A549 treated with RU486 at 1 μM for 4 hours (cell line): ENCODE data around the gene CAPNS1. TPM values are rescaled to one million over a fixed set of nuclear protein-coding genes. Genes with fewer than 3 reads are reported as not detected.

Source experiments
- total RNA-seq: library from RNA; stranded (reverse); fragments of 200-300 nt; extraction: Qiagen RNA extraction; gene quantifications from 5 replicates; pipeline ENCODE4 v1.2.3, GENCODE V29; 2022; ENCODE audit warnings: low read depth

Gene CAPNS1
- 1,532 to 2,429 TPM (median 2,140 TPM) in 5 replicates for total RNA-seq

DNA sequence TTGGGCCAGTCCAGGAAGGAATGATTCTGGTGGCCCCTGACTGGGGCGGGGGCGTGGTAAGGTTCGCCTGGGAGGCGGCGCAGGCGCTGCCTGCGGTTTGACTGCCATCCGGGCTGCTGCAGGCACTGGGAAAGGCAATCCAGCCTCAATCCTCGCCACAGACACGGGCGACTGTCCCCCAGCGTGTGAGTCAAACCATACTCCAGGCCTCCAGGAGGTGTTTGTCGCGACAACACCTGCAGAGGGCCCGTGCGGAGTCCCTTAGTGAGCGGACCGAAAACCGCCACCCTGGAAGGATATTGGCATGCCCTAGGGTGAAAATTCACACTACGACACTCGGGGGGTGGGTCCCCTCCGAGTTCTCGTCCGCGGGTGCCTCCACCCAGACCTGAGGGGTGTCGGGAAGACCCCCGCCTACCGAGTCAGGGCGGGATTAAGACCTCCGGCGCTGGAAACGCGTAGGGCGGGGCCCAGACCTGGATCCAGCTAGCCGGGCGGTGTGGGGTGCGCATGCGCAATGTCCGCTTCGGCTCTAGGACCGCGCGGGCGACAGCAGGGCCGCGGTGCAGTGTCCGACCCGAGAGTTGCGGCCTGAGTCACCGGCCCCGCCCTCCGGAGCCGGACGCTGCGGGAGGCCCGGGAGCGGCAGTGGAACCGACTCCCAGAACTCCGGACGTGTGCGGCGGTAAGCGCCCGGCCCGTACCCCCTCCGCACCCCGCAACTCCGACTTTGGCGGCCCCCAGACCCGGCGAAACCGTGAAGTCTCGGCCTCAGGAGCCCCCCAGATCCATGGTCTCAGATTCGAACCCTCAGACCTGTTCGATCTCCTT lies at the start of gene CAPNS1:
CAPNS1 (plus strand) TSS at position 594 of the 831 bp plus-strand sequence. CDS start 946 bp downstream, outside the sequence.

GRCh38 chr19:36110487-36111199 lies 29.2 kb upstream of the CAPNS1 start, which contains the start of gene OVOL3:
Gene OVOL3, plus strand, starts transcription at chr19:36111143. Its CDS starts 60 bp downstream, at chr19:36111203.

GRCh38 chr19:36114721-36115452 lies 25.0 kb upstream of the CAPNS1 start, which contains the start of gene POLR2I:
Gene POLR2I, minus strand, starts transcription at chr19:36114875. Its CDS starts 19 bp downstream, at chr19:36114856.

DNA sequence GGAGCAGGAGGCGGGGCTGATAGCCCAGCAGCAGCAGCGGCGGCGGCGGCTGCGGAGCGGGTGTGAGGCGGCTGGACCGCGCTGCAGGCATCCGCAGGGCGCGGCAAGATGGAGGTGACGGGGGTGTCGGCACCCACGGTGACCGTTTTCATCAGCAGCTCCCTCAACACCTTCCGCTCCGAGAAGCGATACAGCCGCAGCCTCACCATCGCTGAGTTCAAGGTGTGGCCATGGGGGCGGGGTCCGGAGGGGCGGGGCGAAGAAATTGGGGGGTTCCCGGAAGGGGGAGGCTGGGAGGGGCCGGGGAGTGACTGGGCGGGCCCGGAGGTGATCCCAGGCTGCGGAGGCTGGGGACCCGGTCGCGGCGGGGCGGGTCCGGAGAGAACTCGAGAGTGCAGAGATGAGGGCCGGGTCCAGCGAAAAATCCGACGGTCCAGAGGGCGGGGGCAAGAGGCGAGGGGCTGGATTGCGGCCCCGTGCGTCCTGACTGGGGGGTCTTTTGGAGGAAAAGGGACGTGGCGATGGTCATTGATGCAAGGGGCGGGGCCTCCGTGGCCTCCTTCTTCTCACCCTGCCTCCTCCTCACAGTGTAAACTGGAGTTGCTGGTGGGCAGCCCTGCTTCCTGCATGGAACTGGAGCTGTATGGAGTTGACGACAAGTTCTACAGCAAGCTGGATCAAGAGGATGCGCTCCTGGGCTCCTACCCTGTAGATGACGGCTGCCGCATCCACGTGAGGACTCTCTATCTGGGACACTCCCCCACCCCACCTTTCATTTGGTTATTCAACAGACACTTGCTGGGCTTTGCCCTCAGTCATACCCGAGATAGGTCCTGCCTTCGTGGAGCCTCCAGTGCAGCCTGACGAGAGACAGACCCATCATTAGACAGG lies 24.2 kb upstream of the CAPNS1 start, which contains the start of gene TBCB:
TBCB (plus strand) TSS at position 16 of the 891 bp plus-strand sequence; CDS start at position 109, 93 bp downstream.

DNA sequence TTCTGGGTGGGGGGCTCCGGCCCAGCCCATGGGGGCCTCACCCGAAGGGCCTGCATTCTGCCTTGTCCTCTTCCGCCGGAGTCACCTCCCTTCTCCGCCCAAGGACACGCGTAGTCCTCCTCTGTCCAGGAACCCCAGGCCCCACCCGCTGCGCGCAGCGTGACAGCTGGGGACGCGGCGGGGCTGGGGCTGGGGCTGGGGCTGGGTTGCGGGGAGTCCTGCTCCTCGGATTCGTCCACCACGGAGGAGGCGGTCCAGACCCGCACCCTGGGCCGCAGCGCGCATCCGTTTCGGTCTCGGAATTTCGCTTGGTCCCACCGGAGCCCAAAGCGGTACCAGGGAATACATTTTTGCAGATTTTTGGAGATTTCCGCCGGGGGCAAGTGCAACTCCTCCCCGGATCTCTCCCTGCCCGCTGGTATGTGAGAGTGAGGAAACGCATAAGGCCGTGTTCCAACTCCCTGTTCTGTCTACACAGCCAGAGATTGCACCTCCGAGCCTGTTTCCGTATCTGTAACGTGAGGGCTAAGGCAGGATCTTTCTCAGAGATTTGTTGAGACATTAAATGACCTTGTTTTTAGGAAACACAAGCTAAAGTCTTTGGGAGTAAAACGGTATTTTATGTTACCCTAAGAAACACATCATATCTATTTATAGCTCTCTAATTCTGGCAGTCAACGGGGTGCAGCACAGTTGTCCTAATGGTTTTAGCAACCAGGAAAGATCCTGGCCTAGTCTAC lies 12.7 kb downstream of the CAPNS1 start, which contains the start of gene COX7A1:
COX7A1 (minus strand) TSS at position 96 of the 740 bp plus-strand sequence; CDS start at position 56, 40 bp downstream.

Other genes starting within 250 kb of the CAPNS1 start
- gene NFKBID, start 239.5 kb upstream of the CAPNS1 start, total RNA-seq, result 6.6 to 8.7 TPM (median 7.9 TPM) in 5 replicates
- 0.18 to 0.64 TPM (median 0.27 TPM) in 3 of 5 replicates, not detected in the others for gene HCST, start 237.5 kb upstream of the CAPNS1 start, total RNA-seq
- gene TYROBP, start 231.8 kb upstream of the CAPNS1 start, total RNA-seq, result not detected in 5 replicates
- 15.3 to 21.9 TPM (median 19.7 TPM) in 5 replicates for gene LRFN3, start 203.7 kb upstream of the CAPNS1 start, total RNA-seq
- gene SDHAF1, start 144.9 kb upstream of the CAPNS1 start, total RNA-seq, result 32.5 to 53.6 TPM (median 52.3 TPM) in 5 replicates
- 0.13 to 0.72 TPM (median 0.28 TPM) in 5 replicates for gene SYNE4, start 131.3 kb upstream of the CAPNS1 start, total RNA-seq
- 25.3 to 29.7 TPM (median 26.5 TPM) in 5 replicates for gene ALKBH6, start 125.9 kb upstream of the CAPNS1 start, total RNA-seq
- gene CLIP3, start 107.2 kb upstream of the CAPNS1 start, total RNA-seq, result 0.40 to 1.4 TPM (median 0.76 TPM) in 5 replicates
- gene THAP8, start 85.8 kb upstream of the CAPNS1 start, total RNA-seq, result 4.5 to 6.9 TPM (median 5.2 TPM) in 5 replicates
- 20.4 to 29.8 TPM (median 26.5 TPM) in 5 replicates for gene WDR62, start 85.2 kb upstream of the CAPNS1 start, total RNA-seq
- gene OVOL3, start 28.9 kb upstream of the CAPNS1 start, total RNA-seq, result 0.31 to 0.80 TPM in 2 of 5 replicates, not detected in the others
- 240 to 283 TPM (median 257 TPM) in 5 replicates for gene POLR2I, start 25.2 kb upstream of the CAPNS1 start, total RNA-seq
- 403 to 564 TPM (median 536 TPM) in 5 replicates for gene TBCB, start 24.6 kb upstream of the CAPNS1 start, total RNA-seq
- not detected in 5 replicates for gene COX7A1, start 12.4 kb downstream of the CAPNS1 start, total RNA-seq
- gene ZNF565, start 74.6 kb downstream of the CAPNS1 start, total RNA-seq, result 3.7 to 4.9 TPM (median 4.2 TPM) in 5 replicates
- gene ZNF146, start 75.0 kb downstream of the CAPNS1 start, total RNA-seq, result 87.9 to 180 TPM (median 119 TPM) in 5 replicates
- gene ZFP14, start 239.1 kb downstream of the CAPNS1 start, total RNA-seq, result 2.2 to 3.1 TPM (median 2.3 TPM) in 5 replicates